ENCODE measurements around the gene IMP4.

DNA sequence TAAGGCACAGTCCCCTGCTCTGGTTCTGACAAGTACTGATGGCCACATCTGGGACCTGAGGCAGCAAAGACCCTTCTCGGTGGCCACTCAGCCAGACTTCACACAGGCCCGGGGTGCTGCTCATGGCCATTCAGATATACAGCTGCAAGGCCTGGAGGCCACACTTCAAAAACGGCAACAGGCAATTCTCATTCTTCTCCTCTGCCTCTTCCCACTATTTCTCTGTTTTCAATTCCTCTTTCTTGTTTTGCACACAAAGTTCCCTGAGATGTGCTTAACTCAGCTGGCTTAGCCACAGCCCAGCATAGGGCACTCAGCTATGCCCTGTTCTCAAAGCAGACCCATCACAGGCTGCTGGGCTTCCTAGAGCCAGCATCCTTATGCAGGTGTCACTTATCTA is 43.0 kb downstream of the IMP4 start:
- TF ChIP-seq, protein P1, sequence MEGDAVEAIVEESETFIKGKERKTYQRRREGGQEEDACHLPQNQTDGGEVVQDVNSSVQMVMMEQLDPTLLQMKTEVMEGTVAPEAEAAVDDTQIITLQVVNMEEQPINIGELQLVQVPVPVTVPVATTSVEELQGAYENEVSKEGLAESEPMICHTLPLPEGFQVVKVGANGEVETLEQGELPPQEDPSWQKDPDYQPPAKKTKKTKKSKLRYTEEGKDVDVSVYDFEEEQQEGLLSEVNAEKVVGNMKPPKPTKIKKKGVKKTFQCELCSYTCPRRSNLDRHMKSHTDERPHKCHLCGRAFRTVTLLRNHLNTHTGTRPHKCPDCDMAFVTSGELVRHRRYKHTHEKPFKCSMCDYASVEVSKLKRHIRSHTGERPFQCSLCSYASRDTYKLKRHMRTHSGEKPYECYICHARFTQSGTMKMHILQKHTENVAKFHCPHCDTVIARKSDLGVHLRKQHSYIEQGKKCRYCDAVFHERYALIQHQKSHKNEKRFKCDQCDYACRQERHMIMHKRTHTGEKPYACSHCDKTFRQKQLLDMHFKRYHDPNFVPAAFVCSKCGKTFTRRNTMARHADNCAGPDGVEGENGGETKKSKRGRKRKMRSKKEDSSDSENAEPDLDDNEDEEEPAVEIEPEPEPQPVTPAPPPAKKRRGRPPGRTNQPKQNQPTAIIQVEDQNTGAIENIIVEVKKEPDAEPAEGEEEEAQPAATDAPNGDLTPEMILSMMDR (IDR thresholded peaks at IDR 0.05; ENCODE audit: low read depth, low read length, poor library complexity, severe bottlenecking) = no peak
- no peak for TF ChIP-seq EZH2phosphoT487 (IDR thresholded peaks at IDR 0.05; ENCODE audit: borderline replicate concordance, low read length)
